BJ (cell line): ENCODE results near the gene APBB2. TPM values are rescaled to one million over a fixed set of nuclear protein-coding genes. Genes with fewer than 3 reads are reported as not detected.

Experiments
- CTCF ChIA-PET: fragments of 350-600 bp; formaldehyde crosslinking; extraction: SDS; loops from one replicate; lab custom pipeline; 2021; ENCODE audit warnings: antibody characterized with exemption, inconsistent platforms; lab: Yijun Ruan, JAX
- POLR2A ChIA-PET: fragments of 300-600 bp; sonication (Branson Sonifier 250); formaldehyde crosslinking; extraction: SDS; loops from one replicate; lab custom pipeline; 2021; ENCODE audit warnings: antibody characterized with exemption; lab: Charles Lee
- DNase-seq: peaks from one replicate; pipeline ENCODE4 v3.0.0-alpha.2; 2011; ENCODE audit warnings: low read depth
- H3K27me3 ChIP-seq: 2 replicates; pipeline ENCODE4 v1.6.0; 2011; ENCODE audit warnings: low read length; ENCODE audit not compliant: control insufficient read depth, insufficient read depth
- H3K36me3 ChIP-seq: 2 replicates; pipeline ENCODE4 v1.5.1; 2011; ENCODE audit warnings: low read length; ENCODE audit not compliant: control insufficient read depth, insufficient read depth
- H3K4me3 ChIP-seq: 2 replicates; pipeline ENCODE4 v1.5.1; 2011; ENCODE audit warnings: low read depth, mild to moderate bottlenecking, control low read depth, low read length
- CTCF ChIP-seq: IDR thresholded peaks from 2 replicates; pipeline ENCODE4 v1.5.1; 2011; ENCODE audit warnings: low read depth, mild to moderate bottlenecking, control low read depth, inconsistent platforms, low read length, moderate library complexity; ENCODE audit not compliant: insufficient read depth
- polyA plus RNA-seq: library from polyadenylated mRNA; depleted of rRNA; stranded (reverse); fragments of >200 nt; gene quantifications from 2 replicates; pipeline ENCODE4 v1.2.3, GENCODE V29; 2011

APBB2 gene
- polyA plus RNA-seq, 1 experiment: 50.3 TPM

- POLR2A ChIA-PET: no interaction called here
- Histone ChIP-seq H3K36me3 (no peaks in the 10 kb centered on the region), H3K27me3 (no peaks in the 10 kb centered on the region), H3K4me3 (no peak overlapping the region)
- DNase-seq: no peak
- no peak for TF ChIP-seq CTCF
- CTCF ChIA-PET: no interaction called here
Measured at GRCh38 chr4:41044791-41045190, 169.6 kb downstream of the APBB2 start.

DNA sequence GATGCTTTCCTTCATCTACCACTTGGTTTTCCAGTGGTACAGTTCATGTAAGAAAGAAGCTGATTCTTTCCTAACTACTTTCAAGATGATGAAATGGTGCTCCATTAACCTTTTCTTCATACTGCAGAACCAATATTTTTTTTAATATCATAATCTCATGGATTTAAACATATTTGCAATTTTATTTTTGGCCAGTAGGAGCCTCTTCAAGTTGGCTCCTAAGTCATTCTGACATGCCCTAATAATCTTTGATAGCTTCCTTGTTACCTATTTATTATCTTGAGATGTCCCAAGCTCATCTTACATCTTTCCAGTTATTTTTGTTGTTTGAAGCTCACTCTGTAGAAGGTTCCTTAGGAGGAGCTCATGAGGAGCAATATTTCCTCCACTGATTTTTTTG lies 170.2 kb downstream of the APBB2 start:
- POLR2A ChIA-PET: no interaction called here
- CTCF ChIA-PET: no interaction called here
- no peaks in the 10 kb centered on the region for H3K36me3 ChIP-seq
- H3K27me3 ChIP-seq: no peaks in the 10 kb centered on the region
- no peak for TF ChIP-seq CTCF
- DNase-seq: no peak
- no peak overlapping the region for H3K4me3 ChIP-seq

DNA sequence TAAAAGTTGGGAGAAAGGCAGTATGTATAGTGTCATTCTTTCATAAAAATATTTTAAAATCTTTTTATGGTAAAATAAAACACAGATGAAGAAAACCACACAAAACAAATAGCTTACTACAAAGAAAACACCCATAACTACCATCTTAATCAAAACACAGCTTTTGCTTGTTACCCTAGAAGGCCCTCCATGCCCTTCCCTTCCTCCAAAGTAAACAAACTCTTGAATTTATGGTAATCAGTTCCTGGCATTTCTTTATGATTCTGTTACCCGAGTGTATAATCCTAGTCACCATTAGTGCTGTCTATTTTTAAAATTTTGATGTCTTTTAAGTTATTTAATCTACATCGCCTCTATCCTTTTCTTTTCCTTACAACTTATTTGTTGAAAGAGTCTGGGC lies 170.9 kb downstream of the APBB2 start:
- CTCF ChIA-PET: interaction anchor here (1.4 kb wide), 1 partner anchor 14 kb away, joined by 3 read pairs; no protein-coding TSS in a partner anchor
- no peak for DNase-seq
- no peaks in the 10 kb centered on the region for H3K36me3 ChIP-seq
- TF ChIP-seq CTCF: no peak
- H3K27me3 ChIP-seq: no peaks in the 10 kb centered on the region
- POLR2A ChIA-PET: no interaction called here
- H3K4me3 ChIP-seq: no peak overlapping the region

- TF ChIP-seq CTCF: no peak
- no peaks in the 10 kb centered on the region for H3K36me3 ChIP-seq
- H3K4me3 ChIP-seq: no peak overlapping the region
- CTCF ChIA-PET: no interaction called here
- no peaks in the 10 kb centered on the region for H3K27me3 ChIP-seq
- POLR2A ChIA-PET: no interaction called here
- no peak for DNase-seq
Measured at GRCh38 chr4:41041551-41041950, 172.8 kb downstream of the APBB2 start.

- Histone ChIP-seq H3K27me3 (no peaks in the 10 kb centered on the region), H3K36me3 (no peaks in the 10 kb centered on the region), H3K4me3 (no peak overlapping the region)
- CTCF ChIA-PET: interaction anchor here (1.3 to 1.4 kb wide), 2 partner anchors 9 to 175 kb away, joined by 3 to 5 read pairs; partner anchors contain the start of gene APBB2
- no peak for TF ChIP-seq CTCF
- DNase-seq: no peak
- POLR2A ChIA-PET: no interaction called here
Measured at GRCh38 chr4:41039317-41039716, 175.0 kb downstream of the APBB2 start.
